Effector memory CD8-positive, alpha-beta T cell (primary cell): ENCODE results near the gene IPO13.

Source experiments
- ATAC-seq: fragments of 150-1000 bp; cut with Tn5 transposase; replicated peaks from 2 replicates; pipeline ENCODE4 v1.10.0; 2021; ENCODE audit warnings: mild to moderate bottlenecking, moderate library complexity
- DNase-seq, 3 experiments: peaks; one replicate each; pipeline ENCODE4 v3.0.0; 2021
- H3K27ac Mint-ChIP-seq, 2 donors: one replicate each; pipeline ENCODE4 v1.8.0; 2022; ENCODE audit warnings: mild to moderate bottlenecking in 2 of 2, mixed read lengths in 2 of 2, moderate library complexity in 2 of 2
- H3K27me3 Mint-ChIP-seq, 2 donors: one replicate each; pipeline ENCODE4 v1.8.0; 2022; ENCODE audit warnings: mixed read lengths in 2 of 2
- H3K36me3 Mint-ChIP-seq: one replicate; pipeline ENCODE4 v1.8.0; 2022; ENCODE audit warnings: mild to moderate bottlenecking, moderate library complexity, mixed read lengths; ENCODE audit not compliant: insufficient read depth
- H3K4me1 Mint-ChIP-seq, 2 donors: one replicate each; pipeline ENCODE4 v1.8.0; 2022; ENCODE audit warnings: low read depth in 2 of 2, mixed read lengths in 2 of 2
- H3K4me3 Mint-ChIP-seq, 2 donors: one replicate each; pipeline ENCODE4 v1.8.0; 2022; ENCODE audit warnings: mild to moderate bottlenecking in 2 of 2, mixed read lengths in 2 of 2, moderate library complexity in 2 of 2
- H3K9me3 Mint-ChIP-seq, 2 donors: one replicate each; pipeline ENCODE4 v1.8.0; 2022; ENCODE audit warnings: mixed read lengths in 2 of 2

IPO13 gene

GRCh38 chr1:43934101-43934985 is 12.4 kb upstream of the IPO13 start:
- Mint-ChIP-seq H3K4me1 (peaks cover 0 to 10% of the 10 kb centered on the region in 2 donors), H3K36me3 (peaks cover 12% of the 10 kb centered on the region), H3K27ac (no peak overlapping the region), H3K27me3 (peaks cover 6 to 42% of the 10 kb centered on the region in 2 donors), H3K9me3 (no peaks in the 10 kb centered on the region), H3K4me3 (peak overlapping the region in 1 of 2 donors; percentile 47)
- ATAC-seq (peak; percentile 75), DNase-seq (peak; percentile 44 to 47 (median 46))

GRCh38 chr1:43934986-43935324 is 11.8 kb upstream of the IPO13 start:
- Mint-ChIP-seq H3K27ac (no peak overlapping the region), H3K9me3 (no peaks in the 10 kb centered on the region), H3K4me1 (peaks cover 0 to 10% of the 10 kb centered on the region in 2 donors), H3K27me3 (peaks cover 6 to 42% of the 10 kb centered on the region in 2 donors), H3K36me3 (peaks cover 9% of the 10 kb centered on the region), H3K4me3 (no peak overlapping the region)
- ATAC-seq (no peak), DNase-seq (no peak)

- Mint-ChIP-seq H3K4me3 (peak overlapping the region; percentile 13 to 28), H3K27ac (no peak overlapping the region), H3K4me1 (peaks cover 0 to 10% of the 10 kb centered on the region in 2 donors), H3K36me3 (peaks cover 9% of the 10 kb centered on the region), H3K27me3 (peaks cover 6 to 42% of the 10 kb centered on the region in 2 donors), H3K9me3 (no peaks in the 10 kb centered on the region)
- DNase-seq (no peak), ATAC-seq (no peak)
These were observed 10.9 kb upstream of the IPO13 start for GRCh38 chr1:43935711-43936427.

DNA sequence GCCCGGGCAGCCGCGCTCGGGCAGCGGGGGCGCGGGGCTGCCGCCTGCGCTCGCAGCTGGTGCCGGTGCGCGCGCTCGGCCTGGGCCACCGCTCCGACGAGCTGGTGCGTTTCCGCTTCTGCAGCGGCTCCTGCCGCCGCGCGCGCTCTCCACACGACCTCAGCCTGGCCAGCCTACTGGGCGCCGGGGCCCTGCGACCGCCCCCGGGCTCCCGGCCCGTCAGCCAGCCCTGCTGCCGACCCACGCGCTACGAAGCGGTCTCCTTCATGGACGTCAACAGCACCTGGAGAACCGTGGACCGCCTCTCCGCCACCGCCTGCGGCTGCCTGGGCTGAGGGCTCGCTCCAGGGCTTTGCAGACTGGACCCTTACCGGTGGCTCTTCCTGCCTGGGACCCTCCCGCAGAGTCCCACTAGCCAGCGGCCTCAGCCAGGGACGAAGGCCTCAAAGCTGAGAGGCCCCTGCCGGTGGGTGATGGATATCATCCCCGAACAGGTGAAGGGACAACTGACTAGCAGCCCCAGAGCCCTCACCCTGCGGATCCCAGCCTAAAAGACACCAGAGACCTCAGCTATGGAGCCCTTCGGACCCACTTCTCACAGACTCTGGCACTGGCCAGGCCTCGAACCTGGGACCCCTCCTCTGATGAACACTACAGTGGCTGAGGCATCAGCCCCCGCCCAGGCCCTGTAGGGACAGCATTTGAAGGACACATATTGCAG is 10.2 kb upstream of the IPO13 start:
- Mint-ChIP-seq H3K27me3 (peaks cover 6 to 42% of the 10 kb centered on the region in 2 donors), H3K9me3 (no peaks in the 10 kb centered on the region), H3K27ac (no peak overlapping the region), H3K4me1 (peaks cover 0 to 10% of the 10 kb centered on the region in 2 donors), H3K4me3 (peak overlapping the region; percentile 57 to 59), H3K36me3 (peaks cover 9% of the 10 kb centered on the region)
- no peak for DNase-seq
- peak; percentile 40 for ATAC-seq

DNA sequence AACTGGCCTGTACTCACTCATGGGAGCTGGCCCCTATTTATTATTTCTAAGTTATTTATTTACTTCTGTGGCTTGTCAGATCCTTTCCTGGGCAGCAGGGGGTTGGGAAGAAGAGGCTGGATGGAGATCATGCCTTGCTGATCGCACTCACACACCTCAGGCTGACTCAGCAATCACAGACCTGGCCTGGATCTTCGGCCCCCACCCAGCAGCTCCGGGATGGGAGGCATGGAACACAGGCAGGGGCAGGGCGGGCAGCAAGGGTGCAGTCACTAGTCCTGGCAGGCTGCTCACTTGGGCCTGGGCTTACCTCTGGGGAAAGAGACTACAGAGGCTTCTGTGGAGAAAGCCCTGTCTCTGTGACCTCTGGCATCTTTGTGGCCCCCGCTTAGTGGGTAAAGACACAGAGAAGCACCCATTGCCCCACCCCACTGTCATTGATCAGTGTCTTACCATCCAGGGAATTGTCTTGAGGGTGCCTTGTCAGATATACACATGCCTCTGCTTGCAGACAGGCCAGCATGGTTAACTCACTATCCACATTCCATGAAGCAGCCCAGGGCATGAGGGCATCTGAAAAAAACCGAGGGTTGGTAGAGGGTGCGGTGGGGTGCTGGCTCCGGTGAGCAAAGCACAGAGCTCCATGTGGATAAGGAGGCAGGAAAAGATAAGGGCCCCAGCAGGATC is 9.4 kb upstream of the IPO13 start:
- DNase-seq = no peak
- ATAC-seq = no peak
- Mint-ChIP-seq H3K4me1 (peaks cover 0 to 8% of the 10 kb centered on the region in 2 donors), H3K27me3 (peaks cover 6 to 42% of the 10 kb centered on the region in 2 donors), H3K27ac (no peak overlapping the region), H3K9me3 (no peaks in the 10 kb centered on the region), H3K36me3 (peaks cover 9% of the 10 kb centered on the region), H3K4me3 (peak overlapping the region in 1 of 2 donors; percentile 57)

- no peak for DNase-seq
- Mint-ChIP-seq H3K4me3 (no peak overlapping the region), H3K27me3 (peaks cover 6 to 31% of the 10 kb centered on the region in 2 donors), H3K36me3 (peaks cover 5% of the 10 kb centered on the region), H3K27ac (no peak overlapping the region), H3K9me3 (no peaks in the 10 kb centered on the region), H3K4me1 (peaks cover 8% of the 10 kb centered on the region in 2 donors)
- ATAC-seq = no peak
These were observed 8.4 kb upstream of the IPO13 start for GRCh38 chr1:43938383-43938782.

DNA sequence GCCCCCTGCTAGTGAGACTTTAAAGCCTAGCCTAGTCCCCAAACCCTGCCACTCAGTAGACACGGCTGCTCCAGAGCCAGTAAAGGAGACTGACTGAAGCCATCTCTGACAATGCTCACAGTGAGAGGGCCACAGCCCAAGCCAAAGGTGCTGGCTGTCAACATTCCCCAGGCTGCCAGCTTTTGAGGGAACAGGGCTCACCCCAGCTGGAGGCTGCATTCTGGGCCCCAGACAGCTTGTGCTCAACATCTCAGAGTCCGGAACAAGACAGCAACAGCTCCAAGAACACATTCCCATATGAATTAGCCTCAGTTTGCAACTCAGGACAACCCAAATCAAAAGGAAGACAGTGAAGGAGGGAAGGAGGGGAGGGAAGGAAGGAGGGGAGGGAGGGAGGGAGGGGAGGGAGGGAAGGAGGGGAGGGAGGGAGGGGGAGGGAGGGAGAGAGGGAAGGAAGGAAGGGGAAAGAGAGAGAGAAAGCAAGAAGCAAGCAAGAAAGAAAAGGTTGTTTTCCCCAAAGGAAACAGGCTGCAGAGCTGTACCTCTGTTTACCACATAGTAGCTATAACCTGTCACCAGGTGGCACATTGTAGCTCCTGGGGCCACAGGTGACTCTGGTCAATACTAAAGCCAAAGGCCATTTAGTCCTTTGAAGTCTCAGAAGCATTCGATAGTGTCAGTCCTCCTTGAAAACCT is 7.7 kb upstream of the IPO13 start:
- no peaks in the 10 kb centered on the region for H3K9me3 Mint-ChIP-seq
- DNase-seq (no peak), ATAC-seq (no peak)
- peaks cover 5 to 8% of the 10 kb centered on the region in 2 donors for H3K4me1 Mint-ChIP-seq
- H3K27me3 Mint-ChIP-seq = peaks cover 6 to 25% of the 10 kb centered on the region in 2 donors
- H3K36me3 Mint-ChIP-seq = peaks cover 5% of the 10 kb centered on the region
- H3K4me3 Mint-ChIP-seq = no peak overlapping the region
- H3K27ac Mint-ChIP-seq = peak overlapping the region in 1 of 2 donors; percentile 51

DNA sequence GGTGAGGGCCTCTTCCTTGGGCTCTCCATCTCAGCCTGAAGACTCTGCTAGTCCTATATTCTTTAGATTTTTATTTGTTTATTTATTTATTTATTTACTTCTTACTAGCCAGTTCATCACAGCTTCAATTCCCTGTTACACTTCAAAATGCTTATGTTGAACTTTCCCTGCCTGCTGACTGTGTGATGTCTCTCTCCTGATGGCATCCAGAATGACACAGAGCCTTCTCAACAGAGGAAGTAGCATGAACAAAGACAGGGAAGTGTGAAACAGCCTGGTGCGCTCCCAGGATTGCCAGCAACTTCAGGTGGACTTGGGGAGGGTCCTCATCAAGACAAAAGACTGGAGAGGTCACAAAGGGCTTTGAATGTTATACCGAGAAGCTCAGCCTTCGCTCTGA is 4.3 kb upstream of the IPO13 start:
- Mint-ChIP-seq H3K4me1 (peaks cover 14 to 32% of the 10 kb centered on the region in 2 donors), H3K9me3 (no peaks in the 10 kb centered on the region), H3K27me3 (no peaks in the 10 kb centered on the region), H3K4me3 (no peak overlapping the region), H3K27ac (peak overlapping the region in 1 of 2 donors; percentile 36), H3K36me3 (peaks cover 5% of the 10 kb centered on the region)
- no peak for ATAC-seq
- no peak for DNase-seq

- H3K9me3 Mint-ChIP-seq = no peaks in the 10 kb centered on the region
- peak overlapping the region in 1 of 2 donors; percentile 5 for H3K4me3 Mint-ChIP-seq
- peak overlapping the region in 1 of 2 donors; percentile 57 for H3K27ac Mint-ChIP-seq
- H3K36me3 Mint-ChIP-seq = no peaks in the 10 kb centered on the region
- ATAC-seq (no peak), DNase-seq (no peak)
- no peaks in the 10 kb centered on the region for H3K27me3 Mint-ChIP-seq
- H3K4me1 Mint-ChIP-seq = peaks cover 29 to 51% of the 10 kb centered on the region in 2 donors
These were observed 1.9 kb upstream of the IPO13 start for GRCh38 chr1:43944860-43945259.

DNA sequence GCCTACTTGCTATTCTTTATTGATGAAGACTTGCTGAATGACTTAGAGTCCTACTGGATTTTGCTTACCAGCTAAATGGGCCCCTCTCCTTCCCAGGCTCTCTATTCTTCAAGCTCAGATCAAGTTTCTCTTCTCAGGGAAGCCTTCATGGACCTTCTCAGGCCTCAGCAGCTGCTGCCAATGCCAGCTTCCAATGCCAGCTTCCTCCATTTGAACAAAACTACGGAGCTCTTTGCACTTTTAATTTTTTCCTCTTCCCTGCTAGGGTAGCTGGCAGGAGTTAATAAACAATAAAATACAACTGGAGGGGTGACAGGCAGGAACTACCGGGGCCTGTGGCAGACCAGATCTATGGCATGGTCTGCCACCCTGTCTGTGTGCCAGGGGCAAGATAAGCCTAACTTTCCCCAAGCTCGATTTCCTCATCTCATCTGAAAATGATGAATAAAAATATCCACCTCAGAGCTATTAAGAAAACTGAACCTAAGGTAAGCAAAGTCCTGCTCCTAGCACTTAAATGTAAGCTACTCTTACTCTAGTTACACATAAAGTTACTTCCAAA is 995 bp upstream of the IPO13 start:
- H3K4me1 Mint-ChIP-seq = peaks cover 31 to 58% of the 10 kb centered on the region in 2 donors
- peak overlapping the region; percentile 94 to 96 for H3K4me3 Mint-ChIP-seq

GRCh38 chr1:43947061-43947873 is 517 bp downstream of the IPO13 start:
- DNase-seq = peak in 1 of 3 experiments; percentile 11
- Mint-ChIP-seq H3K36me3 (peaks cover 3% of the 10 kb centered on the region), H3K27me3 (no peaks in the 10 kb centered on the region), H3K4me1 (peaks cover 34 to 66% of the 10 kb centered on the region in 2 donors), H3K9me3 (no peaks in the 10 kb centered on the region), H3K4me3 (peak overlapping the region; percentile 94 to 96), H3K27ac (peak overlapping the region; percentile 94 to 98)
- ATAC-seq = no peak

More for the DNA sequence above, 995 bp upstream of the IPO13 start:
- Mint-ChIP-seq H3K27ac (peak overlapping the region; percentile 94 to 98), H3K27me3 (no peaks in the 10 kb centered on the region), H3K9me3 (no peaks in the 10 kb centered on the region), H3K36me3 (no peaks in the 10 kb centered on the region)
- DNase-seq (no peak), ATAC-seq (no peak)
